ENCODE results near the gene LPGAT1.

DNA sequence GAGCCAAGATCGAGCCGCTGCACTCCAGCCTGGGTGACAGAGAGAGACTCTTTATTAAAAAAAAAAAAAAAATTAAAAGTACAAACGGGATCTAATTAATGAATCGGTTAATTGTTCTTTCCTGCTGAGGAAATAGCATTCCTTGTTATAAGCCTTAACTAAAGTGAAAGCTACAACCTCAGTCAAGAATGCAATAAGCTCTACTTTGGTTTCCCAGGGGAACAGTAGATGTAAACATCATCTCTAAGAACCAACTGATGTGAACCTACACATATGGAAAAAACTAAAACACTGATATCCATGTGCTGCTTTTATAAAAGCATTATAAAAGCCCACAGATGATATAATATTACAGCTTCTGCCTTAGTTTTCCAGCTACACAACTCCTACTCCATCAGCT is 41.9 kb downstream of the LPGAT1 start:
- TF ChIP-seq, protein P1, sequence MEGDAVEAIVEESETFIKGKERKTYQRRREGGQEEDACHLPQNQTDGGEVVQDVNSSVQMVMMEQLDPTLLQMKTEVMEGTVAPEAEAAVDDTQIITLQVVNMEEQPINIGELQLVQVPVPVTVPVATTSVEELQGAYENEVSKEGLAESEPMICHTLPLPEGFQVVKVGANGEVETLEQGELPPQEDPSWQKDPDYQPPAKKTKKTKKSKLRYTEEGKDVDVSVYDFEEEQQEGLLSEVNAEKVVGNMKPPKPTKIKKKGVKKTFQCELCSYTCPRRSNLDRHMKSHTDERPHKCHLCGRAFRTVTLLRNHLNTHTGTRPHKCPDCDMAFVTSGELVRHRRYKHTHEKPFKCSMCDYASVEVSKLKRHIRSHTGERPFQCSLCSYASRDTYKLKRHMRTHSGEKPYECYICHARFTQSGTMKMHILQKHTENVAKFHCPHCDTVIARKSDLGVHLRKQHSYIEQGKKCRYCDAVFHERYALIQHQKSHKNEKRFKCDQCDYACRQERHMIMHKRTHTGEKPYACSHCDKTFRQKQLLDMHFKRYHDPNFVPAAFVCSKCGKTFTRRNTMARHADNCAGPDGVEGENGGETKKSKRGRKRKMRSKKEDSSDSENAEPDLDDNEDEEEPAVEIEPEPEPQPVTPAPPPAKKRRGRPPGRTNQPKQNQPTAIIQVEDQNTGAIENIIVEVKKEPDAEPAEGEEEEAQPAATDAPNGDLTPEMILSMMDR (IDR thresholded peaks at IDR 0.05): no peak
- no peak for TF ChIP-seq EZH2 (IDR thresholded peaks at IDR 0.05)
